Neural progenitor cell (in vitro differentiated cells): ENCODE data around the gene LGMN. TPM values are rescaled to one million over a fixed set of nuclear protein-coding genes. Genes with fewer than 3 reads are reported as not detected.

ENCODE experiments used
- DNase-seq: peaks from one replicate; pipeline ENCODE4 v3.0.0-alpha.2; 2016; ENCODE audit warnings: low spot score
- H2AFZ ChIP-seq: fragments of 200-600 bp; sonication (generic); replicated peaks from 2 replicates; pipeline ENCODE4 v1.6.1; 2016; ENCODE audit warnings: antibody characterized with exemption
- H3F3A ChIP-seq: fragments of 200-600 bp; sonication (generic); 2 replicates; pipeline ENCODE4 v1.6.1; 2016; ENCODE audit warnings: antibody characterized with exemption, low read depth
- H3K27ac ChIP-seq: fragments of 200-600 bp; sonication (generic); 2 replicates; pipeline ENCODE4 v1.5.1; 2016; ENCODE audit warnings: mild to moderate bottlenecking
- H3K27me3 ChIP-seq: fragments of 200-600 bp; sonication (generic); 2 replicates; pipeline ENCODE4 v1.6.1; 2016; ENCODE audit warnings: mild to moderate bottlenecking, moderate library complexity
- H3K36me3 ChIP-seq: fragments of 200-600 bp; sonication (generic); 2 replicates; pipeline ENCODE4 v1.5.1; 2016
- H3K4me1 ChIP-seq: fragments of 200-600 bp; sonication (generic); 2 replicates; pipeline ENCODE4 v1.6.1; 2016; ENCODE audit warnings: mixed run types
- H3K4me2 ChIP-seq: fragments of 200-600 bp; sonication (generic); 2 replicates; pipeline ENCODE4 v1.6.1; 2016
- H3K4me3 ChIP-seq: fragments of 200-600 bp; sonication (generic); 2 replicates; pipeline ENCODE4 v1.5.1; 2016
- H3K79me2 ChIP-seq: fragments of 200-600 bp; sonication (generic); 2 replicates; pipeline ENCODE4 v1.6.1; 2016; ENCODE audit warnings: low read depth
- H3K9ac ChIP-seq: fragments of 200-600 bp; sonication (generic); 2 replicates; pipeline ENCODE4 v1.6.1; 2016
- H3K9me3 ChIP-seq: fragments of 200-600 bp; sonication (generic); 2 replicates; pipeline ENCODE4 v1.5.1; 2016; ENCODE audit warnings: low read depth
- H4K20me1 ChIP-seq: fragments of 200-600 bp; sonication (generic); 2 replicates; pipeline ENCODE4 v1.6.1; 2016; ENCODE audit warnings: low read depth
- H3K27ac Mint-ChIP-seq: 3 replicates; pipeline ENCODE4 v1.8.0; 2021; ENCODE audit warnings: mixed read lengths
- H3K27me3 Mint-ChIP-seq: 2 replicates; pipeline ENCODE4 v1.8.0; 2022; ENCODE audit warnings: low read depth, mild to moderate bottlenecking, inconsistent platforms, moderate library complexity, mixed read lengths; ENCODE audit not compliant: insufficient read depth
- H3K36me3 Mint-ChIP-seq: 3 replicates; pipeline ENCODE4 v1.8.0; 2021; ENCODE audit warnings: mixed read lengths
- H3K4me1 Mint-ChIP-seq: 3 replicates; pipeline ENCODE4 v1.8.0; 2021; ENCODE audit warnings: mixed read lengths
- H3K4me3 Mint-ChIP-seq: 3 replicates; pipeline ENCODE4 v1.8.0; 2021; ENCODE audit warnings: mild to moderate bottlenecking, moderate library complexity, mixed read lengths
- H3K9me3 Mint-ChIP-seq: 3 replicates; pipeline ENCODE4 v1.8.0; 2020; ENCODE audit warnings: mixed read lengths
- CTCF ChIP-seq: fragments of 200-600 bp; sonication (generic); IDR thresholded peaks from 2 replicates; pipeline ENCODE4 v1.5.1; 2017; ENCODE audit warnings: antibody characterized with exemption, mild to moderate bottlenecking
- EZH2 ChIP-seq: fragments of 200-600 bp; sonication (generic); IDR thresholded peaks from 2 replicates; pipeline ENCODE4 v1.6.1; 2017; ENCODE audit warnings: antibody characterized with exemption, mild to moderate bottlenecking, moderate library complexity
- EZH2phosphoT487 ChIP-seq: fragments of 200-600 bp; sonication (generic); IDR thresholded peaks from 2 replicates; pipeline ENCODE4 v1.6.1; 2017; ENCODE audit warnings: antibody characterized with exemption
- total RNA-seq: library from RNA; depleted of rRNA; stranded (reverse); fragments of >200 nt; gene quantifications from 2 replicates; pipeline ENCODE4 v1.2.3, GENCODE V29; 2015; ENCODE audit warnings: low replicate concordance

The LGMN gene
- total RNA-seq, 1 donor from 2014 or later: 87.0 TPM

- Histone ChIP-seq H3K27ac (peak within 1 kb of the TSS; percentile 76), H3K27me3 (no peaks in the 10 kb centered on the region), H3K9me3 (no peaks in the 10 kb centered on the region), H3K4me2 (peak within 1 kb of the TSS; percentile 94), H3K79me2 (peaks cover 23% of the 10 kb centered on the region), H3K36me3 (no peaks in the 10 kb centered on the region), H3K4me1 (peaks cover 6% of the 10 kb centered on the region), H2AFZ (peak within 1 kb of the TSS; percentile 90), H3K9ac (peak within 1 kb of the TSS; percentile 95), H3F3A (peaks cover 5% of the 10 kb centered on the region), H4K20me1 (no peaks in the 10 kb centered on the region), H3K4me3 (peak within 1 kb of the TSS; percentile 91)
- TF ChIP-seq EZH2phosphoT487 (no peak), EZH2 (no peak), CTCF (no peak)
- DNase-seq: peak; percentile 97
- Mint-ChIP-seq H3K36me3 (peaks cover 5% of the 10 kb centered on the region), H3K27me3 (peaks cover 2% of the 10 kb centered on the region), H3K27ac (peak within 1 kb of the TSS; percentile 86), H3K9me3 (peaks cover 15% of the 10 kb centered on the region), H3K4me3 (peak within 1 kb of the TSS; percentile 99), H3K4me1 (peaks cover 27% of the 10 kb centered on the region)
Observed at GRCh38 chr14:92793709-92794546, 45.5 kb upstream of the LGMN start, which contains the start of gene GOLGA5. Gene GOLGA5, plus strand, starts transcription at chr14:92794305. Its CDS starts 3,133 bp downstream, at chr14:92797438.

GRCh38 chr14:92792885-92793284 lies 44.5 kb upstream of the LGMN start:
- H3K4me2 ChIP-seq: no peak overlapping the region

GRCh38 chr14:92789457-92790089 lies 41.1 kb upstream of the LGMN start:
- Mint-ChIP-seq H3K4me3 (no peak overlapping the region), H3K9me3 (peaks cover 19% of the 10 kb centered on the region)

More at GRCh38 chr14:92792885-92793284, 44.5 kb upstream of the LGMN start:
- no peak overlapping the region for H2AFZ ChIP-seq
- H3K79me2 ChIP-seq: peaks cover 23% of the 10 kb centered on the region
- Mint-ChIP-seq H3K36me3 (peaks cover 2% of the 10 kb centered on the region), H3K27ac (no peak overlapping the region), H3K9me3 (peaks cover 19% of the 10 kb centered on the region), H3K27me3 (peaks cover 2% of the 10 kb centered on the region), H3K4me3 (peak overlapping the region; percentile 75), H3K4me1 (peaks cover 27% of the 10 kb centered on the region)
- H3K27ac ChIP-seq: no peak overlapping the region
- TF ChIP-seq CTCF: no peak
- no peak for TF ChIP-seq EZH2phosphoT487
- TF ChIP-seq EZH2: no peak
- no peaks in the 10 kb centered on the region for H3K36me3 ChIP-seq
- H4K20me1 ChIP-seq: no peaks in the 10 kb centered on the region
- H3F3A ChIP-seq: peaks cover 5% of the 10 kb centered on the region
- no peak overlapping the region for H3K9ac ChIP-seq
- DNase-seq: peak; percentile 14
- H3K9me3 ChIP-seq: no peaks in the 10 kb centered on the region
- H3K4me1 ChIP-seq: peaks cover 6% of the 10 kb centered on the region
- H3K27me3 ChIP-seq: no peaks in the 10 kb centered on the region
- H3K4me3 ChIP-seq: no peak overlapping the region

More at GRCh38 chr14:92789457-92790089, 41.1 kb upstream of the LGMN start:
- Mint-ChIP-seq H3K36me3 (no peaks in the 10 kb centered on the region), H3K4me1 (peaks cover 14% of the 10 kb centered on the region), H3K27ac (no peak overlapping the region), H3K27me3 (no peaks in the 10 kb centered on the region)
- no peak overlapping the region for H3K27ac ChIP-seq
- no peak overlapping the region for H3K4me2 ChIP-seq
- TF ChIP-seq EZH2phosphoT487 (no peak), EZH2 (no peak), CTCF (no peak)
- H3K9me3 ChIP-seq: no peaks in the 10 kb centered on the region
- no peaks in the 10 kb centered on the region for H4K20me1 ChIP-seq
- H3K27me3 ChIP-seq: no peaks in the 10 kb centered on the region
- peaks cover 4% of the 10 kb centered on the region for H3K79me2 ChIP-seq
- no peaks in the 10 kb centered on the region for H3K4me1 ChIP-seq
- no peaks in the 10 kb centered on the region for H3K36me3 ChIP-seq
- H3K4me3 ChIP-seq: no peak overlapping the region
- H3K9ac ChIP-seq: no peak overlapping the region
- no peak for DNase-seq
- H3F3A ChIP-seq: peaks cover 3% of the 10 kb centered on the region
- H2AFZ ChIP-seq: no peak overlapping the region
